Adrenal gland (tissue), 12 donors: ENCODE measurements around the gene GJC1. TPM values are rescaled to one million over a fixed set of nuclear protein-coding genes. Genes with fewer than 3 reads are reported as not detected.

ENCODE experiments used
- DNase-seq, 7 donors: peaks; one replicate each; pipeline ENCODE4 v3.0.0-alpha.2; 2019 to 2020
- H3K27ac ChIP-seq, 5 donors: fragments of 200-600 bp; sonication (generic) in 4 of 5; 1 replicate in 3 of 5; 2 replicates in 2 of 5; pipeline versions ENCODE4 v1.5.1 to v1.8.0; 2016 to 2020; ENCODE audit warnings: mild to moderate bottlenecking in 1 of 5
- H3K27me3 ChIP-seq: fragments of 200-600 bp; 2 replicates; pipeline ENCODE4 v1.8.0; 2021
- H3K36me3 ChIP-seq, 2 donors: fragments of 200-600 bp; replicated peaks in 1 of 2; 1 replicate in 1 of 2; 2 replicates in 1 of 2; pipeline versions ENCODE4 v1.5.1 to v1.8.0; 2018 to 2022
- H3K4me1 ChIP-seq, 2 donors: fragments of 200-600 bp; replicated peaks in 1 of 2; 1 replicate in 1 of 2; 2 replicates in 1 of 2; pipeline versions ENCODE4 v1.5.1 to v1.8.0; 2018 to 2021
- H3K4me3 ChIP-seq, 4 donors: fragments of 200-600 bp; sonication (generic) in 3 of 4; one replicate each; pipeline ENCODE4 v1.5.1; 2016 to 2018
- H3K9me3 ChIP-seq, 3 donors: fragments of 200-600 bp; sonication (generic) in 1 of 3; replicated peaks in 1 of 3; 1 replicate in 2 of 3; 2 replicates in 1 of 3; pipeline versions ENCODE4 v1.5.1 to v1.8.0; 2016 to 2021
- CTCF ChIP-seq, 6 experiments: fragments of 450-650 bp in 4 of 6; fragments of 200-600 bp in 2 of 6; sonication (generic) in 1 of 6; IDR thresholded peaks; 1 replicate in 5 of 6; 2 replicates in 1 of 6; pipeline versions ENCODE4 v1.5.1 to v1.8.0; 2016 to 2021; ENCODE audit warnings: antibody characterized with exemption in 6 of 6, mild to moderate bottlenecking in 2 of 6, moderate library complexity in 1 of 6
- POLR2A ChIP-seq, 2 donors: fragments of 450-650 bp; IDR thresholded peaks; one replicate each; pipeline ENCODE4 v1.6.1; 2017; ENCODE audit warnings: antibody characterized with exemption in 2 of 2, mild to moderate bottlenecking in 2 of 2, moderate library complexity in 1 of 2
- WGBS, 4 donors: extraction: QIAGEN DNeasy Blood & Tissue Kit in 2 of 4; methylation state at CpG; one replicate each; pipeline versions ENCODE4 v1.1.5 to v1.1.7; 2013 to 2017; 5-methylcytosine and 5-hydroxymethylcytosine counted together
- intact Hi-C, 2 donors: fragments of 100-400 bp; cut with DNase I; formaldehyde crosslinking; loops; one replicate each; pipeline versions ENCODE4 v1.14.1 to v1.15.0; 2022 to 2023
- polyA plus RNA-seq, 3 donors: library from polyadenylated mRNA; stranded (reverse); fragments of 200-250 nt in 2 of 3; fragments of 350-450 nt in 1 of 3; fragmentation: Illumina TruSeq in 1 of 3; extraction: RNeasy Lipid Tissue Mini Kit (QIAGEN cat#74804) in 1 of 3; gene quantifications; one replicate each; pipeline ENCODE4 v1.2.3, GENCODE V29; 2013 to 2014
- total RNA-seq, 9 donors: library from RNA; depleted of rRNA in 4 of 9; stranded (reverse); fragments of >200 nt in 4 of 9; fragments of 120-200 nt in 1 of 9; fragmentation: NEBNext Ultra II Directional in 1 of 9; extraction: Animal tissue kit (Norgen Biotek cat#: 25700) in 1 of 9; gene quantifications; one replicate each; pipeline versions ENCODE4 v1.1.0 to v1.2.4, GENCODE V29; 2013 to 2023
- donor health status: healthy with polysubstance abuse.
- donor health status: Bipolar disorder and iron deficiency.
- donor health status: DM: yes; HTN: yes; CAD: no.
- donor health status: DM: no; HTN: no; CAD: no.
- donor health status: DM: no; HTN: no; CAD: no.
- donor health status: DM: yes; HTN: yes; CAD: no.

GJC1 gene
- total and polyA plus RNA-seq, 12 donors = 0.69 to 12.3 (median 2.1) TPM

GRCh38 chr17:44770166-44770925 is 59.7 kb downstream of the GJC1 start:
- no peak for DNase-seq
- intact Hi-C loops = loop anchor here in 1 of 2 donors (10.0 kb wide), 2 partner anchors 244 to 364 kb away; partner anchors contain the start of genes ACBD4 and PLCD3
- TF ChIP-seq CTCF (IDR thresholded peaks at IDR 0.05) (no peak), POLR2A (IDR thresholded peaks at IDR 0.05) (no peak)
- WGBS, 4 donors = 70 to 88% (median 74%) methylated on average over 4 to 11 of the region's 11 CpGs
- Histone ChIP-seq H3K9me3 (no peaks in the 10 kb centered on the region), H3K36me3 (no peaks in the 10 kb centered on the region), H3K4me1 (peaks cover 5% of the 10 kb centered on the region in 2 donors), H3K4me3 (no peak overlapping the region), H3K27me3 (peaks cover 8% of the 10 kb centered on the region), H3K27ac (no peak overlapping the region)

- TF ChIP-seq CTCF (IDR thresholded peaks at IDR 0.05) (no peak), POLR2A (IDR thresholded peaks at IDR 0.05) (no peak)
- no peak for DNase-seq
- Histone ChIP-seq H3K9me3 (no peaks in the 10 kb centered on the region), H3K36me3 (no peaks in the 10 kb centered on the region), H3K27ac (no peak overlapping the region), H3K27me3 (peaks cover 8% of the 10 kb centered on the region), H3K4me1 (no peaks in the 10 kb centered on the region), H3K4me3 (no peak overlapping the region)
- intact Hi-C loops = loop anchor here in 1 of 2 donors (10.0 kb wide), 2 partner anchors 245 to 365 kb away; partner anchors contain the start of genes ACBD4 and PLCD3
- 68 to 79% (median 73%) methylated on average over 9 to 15 of the region's 15 CpGs; no CpG with 5 or more reads in 1 of the 4 donors for WGBS, 4 donors
These were observed 60.4 kb downstream of the GJC1 start for GRCh38 chr17:44769647-44770084.

- H3K4me1 ChIP-seq = no peaks in the 10 kb centered on the region
- no peak for DNase-seq
- no peak overlapping the region for H3K27ac ChIP-seq
- H3K9me3 ChIP-seq = no peaks in the 10 kb centered on the region
- peaks cover 8% of the 10 kb centered on the region for H3K27me3 ChIP-seq
- 62 to 71% (median 65%) methylated on average over 5 to 6 of the region's 6 CpGs for WGBS, 4 donors
- intact Hi-C loops = no loop called here
- no peak overlapping the region for H3K4me3 ChIP-seq
- TF ChIP-seq POLR2A (IDR thresholded peaks at IDR 0.05) (no peak), CTCF (IDR thresholded peaks at IDR 0.05) (no peak)
- H3K36me3 ChIP-seq = no peaks in the 10 kb centered on the region
These were observed 60.9 kb downstream of the GJC1 start for GRCh38 chr17:44769230-44769629.

GRCh38 chr17:44768505-44769142 is 61.5 kb downstream of the GJC1 start:
- Histone ChIP-seq H3K36me3 (no peaks in the 10 kb centered on the region), H3K27me3 (peaks cover 8% of the 10 kb centered on the region), H3K4me3 (no peak overlapping the region), H3K27ac (no peak overlapping the region), H3K9me3 (no peaks in the 10 kb centered on the region), H3K4me1 (no peaks in the 10 kb centered on the region)
- intact Hi-C loops = no loop called here
- 66 to 83% (median 78%) methylated on average over 6 to 11 of the region's 11 CpGs for WGBS, 4 donors
- no peak for DNase-seq
- TF ChIP-seq CTCF (IDR thresholded peaks at IDR 0.05) (no peak), POLR2A (IDR thresholded peaks at IDR 0.05) (no peak)
